K562 (cell line): ENCODE data around the gene RNF112. TPM values are rescaled to one million over a fixed set of nuclear protein-coding genes. Genes with fewer than 3 reads are reported as not detected.
A peak's percentile ranks its signal among the peaks of the same experiment; 100 is the strongest.

Experiments used
- CBX8 ChIP-seq: fragments of 200-600 bp; sonication (generic); IDR thresholded peaks from 2 replicates; pipeline ENCODE4 v1.6.1; 2012; ENCODE audit warnings: borderline replicate concordance, mixed run types, low read depth, mild to moderate bottlenecking, moderate library complexity, mixed read lengths, low read length, control low read depth, inconsistent platforms; ENCODE audit not compliant: poor library complexity, severe bottlenecking; ENCODE audit errors: extremely low read depth
- ESRRB ChIP-seq: fragments of 250-450 bp; sonication (Bioruptor Pico); IDR thresholded peaks from 2 replicates; pipeline ENCODE4 v1.5.0; 2020; ENCODE audit warnings: mild to moderate bottlenecking, moderate library complexity, borderline replicate concordance
- HMGN3 ChIP-seq: IDR thresholded peaks from 2 replicates; pipeline ENCODE4 v1.6.1; 2011; ENCODE audit warnings: borderline replicate concordance, low read depth, mild to moderate bottlenecking, mixed read lengths, low read length; ENCODE audit not compliant: insufficient read length; ENCODE audit errors: extremely low read depth
- HNRNPLL ChIP-seq: fragments of 200-400 bp; formaldehyde crosslinking; IDR thresholded peaks from 2 replicates; pipeline ENCODE4 v1.6.1; 2017; ENCODE audit warnings: low read length, low read depth, mild to moderate bottlenecking; ENCODE audit not compliant: poor library complexity, severe bottlenecking
- HOXB6 ChIP-seq: fragments of 250-450 bp; sonication (Bioruptor Pico); IDR thresholded peaks from 2 replicates; pipeline ENCODE4 v1.5.1; 2022; ENCODE audit warnings: mild to moderate bottlenecking, borderline replicate concordance
- KDM4B ChIP-seq, 2 experiments: fragments of 450-650 bp in 1 of 2; sonication (generic) in 1 of 2; IDR thresholded peaks; 2 replicates each; pipeline ENCODE4 v1.6.1; 2016 to 2017; ENCODE audit warnings: borderline replicate concordance in 2 of 2, antibody characterized with exemption in 1 of 2, low read depth in 1 of 2, mild to moderate bottlenecking in 1 of 2
- MLX ChIP-seq, 2 experiments: fragments of 450-650 bp in 1 of 2; sonication (generic) in 1 of 2; formaldehyde crosslinking; conservative IDR thresholded peaks; 2 replicates each; pipeline versions ENCODE4 v1.4.0 to v1.8.1; 2020 to 2022; ENCODE audit warnings: mild to moderate bottlenecking in 1 of 2, missing genetic modification reagents in 1 of 2
- NR3C1 ChIP-seq: sonication (generic); formaldehyde crosslinking; IDR thresholded peaks from 2 replicates; pipeline ENCODE4 v1.8.1; 2022; ENCODE audit warnings: missing genetic modification reagents
- NRF1 ChIP-seq, 2 experiments: fragments of 450-650 bp; IDR thresholded peaks in 1 of 2; conservative IDR thresholded peaks in 1 of 2; 2 replicates each; pipeline ENCODE4 v1.6.1; 2014; ENCODE audit warnings: mild to moderate bottlenecking in 2 of 2
- SFPQ ChIP-seq: fragments of 200-400 bp; formaldehyde crosslinking; IDR thresholded peaks from 2 replicates; pipeline ENCODE4 v1.6.1; 2017; ENCODE audit warnings: mild to moderate bottlenecking, low read depth, low read length, moderate library complexity
- SMAD4 ChIP-seq: fragments of 250-450 bp; sonication (Bioruptor Pico); conservative IDR thresholded peaks from 2 replicates; pipeline ENCODE4 v1.8.0; 2021; ENCODE audit warnings: inconsistent platforms, mild to moderate bottlenecking, moderate library complexity
- SRSF9 ChIP-seq: fragments of 200-400 bp; formaldehyde crosslinking; IDR thresholded peaks from 2 replicates; pipeline ENCODE4 v1.6.1; 2017; ENCODE audit warnings: low read depth, low read length, borderline replicate concordance
- ZNF232 ChIP-seq: sonication (generic); formaldehyde crosslinking; IDR thresholded peaks from 2 replicates; pipeline ENCODE4 v1.8.0; 2022; ENCODE audit warnings: mild to moderate bottlenecking, missing genetic modification reagents
- ZNF282 ChIP-seq: sonication (generic); formaldehyde crosslinking; IDR thresholded peaks from 2 replicates; pipeline ENCODE4 v1.8.1; 2023; ENCODE audit warnings: missing genetic modification reagents
- ZNF507 ChIP-seq: conservative IDR thresholded peaks from 2 replicates; pipeline ENCODE4 v1.6.1; 2017; ENCODE audit warnings: missing genetic modification characterization, missing compliant biosample characterization
- ZNF511 ChIP-seq: sonication (generic); formaldehyde crosslinking; IDR thresholded peaks from 2 replicates; pipeline ENCODE4 v1.8.0; 2022; ENCODE audit warnings: mild to moderate bottlenecking, missing genetic modification reagents
- polyA plus RNA-seq, 8 experiments: library from polyadenylated mRNA; depleted of rRNA in 4 of 8; stranded (reverse) in 5 of 8; unstranded in 3 of 8; fragments of >200 nt; fragmentation: Nextera tagmentation in 2 of 8; fragmentation: Illumina TruSeq in 1 of 8; extraction: Ambion mirVana in 2 of 8; extraction: Trizol in 1 of 8; gene quantifications; 2 replicates each; pipeline versions ENCODE4 v1.2.1 to v1.2.3, GENCODE V29; 2011 to 2014; ENCODE audit warnings: inconsistent platforms in 1 of 8, missing spikeins in 1 of 8
- total RNA-seq, 7 experiments: library from RNA; depleted of rRNA in 6 of 7; stranded (reverse); fragments of >200 nt in 6 of 7; fragmentation: Illumina TruSeq in 2 of 7; extraction: Trizol in 2 of 7; gene quantifications; 2 replicates each; pipeline versions ENCODE4 v1.2.1 to v1.2.3, GENCODE V29; 2011 to 2021; ENCODE audit warnings: low replicate concordance in 1 of 7
- TF ChIP-seq, protein P1 (sequence below): fragments of 450-650 bp; IDR thresholded peaks from 2 replicates; pipeline ENCODE4 v1.6.1; 2016; ENCODE audit warnings: antibody characterized with exemption
- TF ChIP-seq, protein P2 (sequence below): fragments of 250-450 bp; sonication (Bioruptor Pico); IDR thresholded peaks from 2 replicates; pipeline ENCODE4 v1.8.0; 2022; ENCODE audit warnings: moderate library complexity, mild to moderate bottlenecking, inconsistent platforms
- TF ChIP-seq, protein P3 (sequence below): fragments of 200-800 bp; sonication (Bioruptor generic); IDR thresholded peaks from 2 replicates; pipeline ENCODE4 v1.6.1; 2017; ENCODE audit warnings: missing genetic modification characterization, missing compliant biosample characterization

The RNF112 gene
- total and polyA plus RNA-seq, 9 of the 15 experiments (the other 6 are each of a cell fraction or from before 2014, with no cell fraction given) = 0.05 TPM; not detected in 8

DNA sequence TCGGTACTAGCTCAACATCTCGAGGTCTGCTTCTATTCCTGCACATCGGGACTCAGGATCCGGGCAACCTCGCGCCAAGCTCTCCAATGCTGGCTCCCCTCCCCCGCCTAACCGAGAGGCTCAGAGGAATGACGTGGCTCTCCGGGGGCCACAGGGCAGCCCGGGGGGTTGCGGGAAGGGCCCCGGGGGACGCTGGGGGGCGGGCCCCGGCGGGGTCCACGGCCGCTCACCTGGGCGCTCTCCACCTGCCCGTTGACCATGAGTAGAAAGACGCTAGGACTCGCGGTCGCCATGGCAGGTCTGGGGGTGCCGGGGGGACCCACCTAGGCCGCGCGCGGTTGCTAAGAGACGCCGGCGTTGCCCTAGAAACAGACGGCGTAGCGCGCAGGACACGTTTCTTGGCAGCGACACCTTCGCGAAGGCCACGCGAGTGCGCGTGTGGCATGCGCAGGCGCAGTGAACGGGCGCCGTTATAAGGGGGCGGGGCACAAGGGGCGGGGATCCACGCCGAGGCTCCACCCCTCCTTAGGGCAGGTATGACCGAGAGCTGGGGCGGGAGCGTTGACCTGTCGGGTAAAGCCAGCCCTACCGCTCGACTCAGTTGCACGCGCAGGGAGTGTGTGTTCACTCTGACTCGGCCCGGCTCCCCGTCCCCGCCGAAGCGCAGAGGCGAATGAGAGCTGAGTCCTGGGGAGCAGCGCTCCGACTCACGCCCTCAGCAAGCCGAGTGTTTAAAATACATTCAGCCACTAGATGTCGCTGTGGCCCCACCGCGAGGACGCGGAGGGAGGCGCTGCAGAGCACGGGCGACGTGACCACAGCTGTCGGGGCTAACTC is 48.5 kb upstream of the RNF112 start, which contains the start of gene B9D1 (continued):
- TF ChIP-seq SRSF9 (no peak), ZNF511 (no peak), CBX8 (no peak), ESRRB (CRISPR knock-in tag) (no peak), NR3C1 (CRISPR knock-in tag) (no peak), ZNF232 (CRISPR knock-in tag) (no peak), HMGN3 (peak; percentile 37), ZNF507 (tag) (no peak), KDM4B (IDR thresholded peaks at IDR 0.05; ENCODE audit: borderline replicate concordance in 2 of 2, low read depth in 1 of 2) (peak in 1 of 2 experiments; percentile 46; a peak in 1 of 4 replicates), MLX (CRISPR knock-in tag; conservative IDR thresholded peaks at IDR 0.05) (no peak), HNRNPLL (peak; percentile 32), NRF1 (conservative IDR thresholded peaks at IDR 0.05 in 1 of 2, IDR thresholded peaks at IDR 0.05 in 1 of 2) (peak; percentile 96 to 97), HOXB6 (CRISPR knock-in tag) (no peak), SFPQ (no peak), ZNF282 (no peak), SMAD4 (CRISPR knock-in tag) (no peak)
- TF ChIP-seq, protein P1, sequence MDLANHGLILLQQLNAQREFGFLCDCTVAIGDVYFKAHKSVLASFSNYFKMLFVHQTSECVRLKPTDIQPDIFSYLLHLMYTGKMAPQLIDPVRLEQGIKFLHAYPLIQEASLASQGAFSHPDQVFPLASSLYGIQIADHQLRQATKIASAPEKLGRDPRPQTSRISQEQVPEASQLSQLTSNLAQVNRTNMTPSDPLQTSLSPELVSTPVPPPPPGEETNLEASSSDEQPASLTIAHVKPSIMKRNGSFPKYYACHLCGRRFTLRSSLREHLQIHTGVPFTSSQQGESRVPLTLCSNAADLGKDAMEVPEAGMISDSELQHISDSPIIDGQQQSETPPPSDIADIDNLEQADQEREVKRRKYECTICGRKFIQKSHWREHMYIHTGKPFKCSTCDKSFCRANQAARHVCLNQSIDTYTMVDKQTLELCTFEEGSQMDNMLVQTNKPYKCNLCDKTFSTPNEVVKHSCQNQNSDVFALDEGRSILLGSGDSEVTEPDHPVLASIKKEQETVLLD = peak; percentile 88
- TF ChIP-seq, protein P2, sequence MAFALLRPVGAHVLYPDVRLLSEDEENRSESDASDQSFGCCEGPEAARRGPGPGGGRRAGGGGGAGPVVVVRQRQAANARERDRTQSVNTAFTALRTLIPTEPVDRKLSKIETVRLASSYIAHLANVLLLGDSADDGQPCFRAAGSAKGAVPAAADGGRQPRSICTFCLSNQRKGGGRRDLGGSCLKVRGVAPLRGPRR (CRISPR knock-in tag) = no peak
- TF ChIP-seq, protein P3, sequence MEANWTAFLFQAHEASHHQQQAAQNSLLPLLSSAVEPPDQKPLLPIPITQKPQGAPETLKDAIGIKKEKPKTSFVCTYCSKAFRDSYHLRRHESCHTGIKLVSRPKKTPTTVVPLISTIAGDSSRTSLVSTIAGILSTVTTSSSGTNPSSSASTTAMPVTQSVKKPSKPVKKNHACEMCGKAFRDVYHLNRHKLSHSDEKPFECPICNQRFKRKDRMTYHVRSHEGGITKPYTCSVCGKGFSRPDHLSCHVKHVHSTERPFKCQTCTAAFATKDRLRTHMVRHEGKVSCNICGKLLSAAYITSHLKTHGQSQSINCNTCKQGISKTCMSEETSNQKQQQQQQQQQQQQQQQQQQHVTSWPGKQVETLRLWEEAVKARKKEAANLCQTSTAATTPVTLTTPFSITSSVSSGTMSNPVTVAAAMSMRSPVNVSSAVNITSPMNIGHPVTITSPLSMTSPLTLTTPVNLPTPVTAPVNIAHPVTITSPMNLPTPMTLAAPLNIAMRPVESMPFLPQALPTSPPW (CRISPR knock-in tag) = peak; percentile 75
